GM21619 (cell line): Measurements from ENCODE around the gene GOLIM4.
A peak's percentile ranks its signal among the peaks of the same experiment; 100 is the strongest.

Source experiments
- ATAC-seq: cut with Tn5 transposase; IDR thresholded peaks from one replicate; pipeline ENCODE4 v1.9.1; 2021; ENCODE audit not compliant: unreplicated experiment

GOLIM4 gene

DNA sequence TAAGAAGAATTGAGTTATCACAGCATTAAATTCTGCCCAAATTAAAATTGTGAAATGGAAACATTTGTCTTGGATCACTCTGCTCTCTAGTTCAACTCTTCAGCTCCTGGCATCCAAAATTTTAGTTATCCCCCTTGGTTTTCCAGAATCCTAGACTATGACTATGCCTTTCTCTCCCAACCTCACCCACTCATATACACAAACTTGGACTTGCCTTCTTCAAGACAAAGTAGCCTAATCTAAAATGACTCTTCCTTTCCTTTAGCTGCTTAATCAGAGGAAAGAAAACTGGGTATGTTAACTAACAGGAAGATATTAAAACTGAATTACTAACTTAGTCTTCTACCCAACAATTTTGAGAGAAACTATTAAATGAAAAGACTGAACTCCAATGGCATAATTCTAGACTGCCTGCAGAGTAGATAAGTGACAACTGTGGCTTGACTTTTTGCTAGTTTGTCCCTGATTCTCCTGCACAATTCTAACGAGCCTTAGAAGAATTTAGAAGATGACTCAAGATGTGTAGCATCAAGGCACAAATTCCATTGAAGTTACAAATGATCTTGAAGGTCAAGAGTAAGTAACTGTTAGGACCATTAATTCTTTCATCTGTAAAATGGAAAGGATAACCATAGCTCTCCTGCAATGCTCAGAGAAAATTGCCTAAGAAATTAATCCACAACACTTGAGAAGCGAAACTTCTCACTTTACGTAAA, 5.2 kb upstream of the GOLIM4 start:
- no peak for ATAC-seq

DNA sequence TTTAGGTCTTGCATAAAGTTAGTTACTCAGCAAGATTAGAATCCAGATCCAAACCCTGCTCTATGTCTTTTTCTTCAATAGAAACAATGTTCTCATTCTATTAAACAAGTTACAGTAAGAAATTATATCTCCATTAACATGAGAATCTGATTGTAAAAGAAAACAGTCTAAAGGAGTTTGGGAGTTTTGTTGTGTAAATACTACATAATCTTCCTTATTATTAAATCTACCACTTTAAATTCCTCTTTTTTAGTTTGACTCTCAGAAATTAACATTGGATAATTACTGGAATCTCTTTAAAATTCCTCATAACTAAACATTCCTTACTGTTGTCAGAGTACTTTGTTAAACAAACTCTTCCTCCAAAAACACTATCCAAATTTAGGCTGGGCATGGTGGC, 1.7 kb upstream of the GOLIM4 start:
- no peak for ATAC-seq

DNA sequence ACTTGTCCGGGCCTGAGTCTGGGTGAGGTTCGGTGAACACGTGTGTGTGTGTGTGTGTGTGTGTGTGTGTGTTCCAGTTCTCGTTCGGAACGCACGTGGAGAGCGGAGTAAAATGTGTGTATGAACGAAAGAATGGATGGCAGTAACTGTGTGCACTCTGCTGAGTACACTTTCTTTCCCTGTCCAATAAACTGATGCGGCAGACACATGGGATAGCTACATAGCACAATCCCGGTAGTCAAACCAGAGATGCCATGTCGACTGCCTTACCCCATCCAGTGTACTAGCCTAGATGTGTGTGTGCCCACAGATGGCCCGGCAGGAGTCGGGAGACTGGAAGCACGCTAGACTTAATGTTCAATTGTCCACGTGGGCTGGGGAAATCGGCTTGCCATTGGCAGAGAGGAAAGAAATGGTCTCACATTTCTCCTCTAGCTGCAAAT, 507 bp upstream of the GOLIM4 start:
- ATAC-seq, result peak; percentile 2

DNA sequence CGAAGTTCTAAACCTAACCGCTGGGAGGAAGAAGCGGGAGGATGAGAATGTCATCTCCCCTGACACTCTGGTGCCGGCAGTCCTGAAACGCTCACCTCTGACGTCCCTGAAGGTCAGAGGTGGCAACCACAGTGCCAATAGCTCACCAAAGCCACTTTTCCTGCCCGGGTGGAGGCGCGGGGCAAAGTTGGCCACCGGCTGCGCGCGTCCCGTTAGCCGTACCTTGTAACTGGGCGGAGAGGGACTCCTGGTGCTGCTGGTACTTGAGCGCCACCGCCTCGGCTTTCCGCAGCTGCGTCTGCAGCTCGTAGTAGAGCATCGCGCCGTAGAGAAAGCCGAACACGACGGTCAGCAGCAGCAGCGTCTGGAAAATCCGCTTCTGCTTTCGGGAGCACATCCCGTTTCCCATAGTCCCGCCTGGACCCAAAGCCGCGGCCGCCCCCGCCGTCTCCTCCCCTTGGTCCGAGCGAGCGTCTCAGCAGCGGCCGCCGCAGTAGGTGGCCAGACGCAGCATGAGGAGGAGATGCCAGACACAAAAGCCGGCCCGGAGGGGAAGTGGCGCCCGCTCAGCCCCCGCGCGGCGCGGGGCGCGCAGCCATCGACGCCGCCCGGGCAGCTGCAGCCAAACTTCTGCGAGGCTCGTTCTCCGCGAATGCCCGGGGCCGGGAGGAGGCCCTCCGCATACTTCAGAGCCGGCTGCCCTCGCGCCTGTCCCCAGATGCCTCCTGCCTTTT, 680 bp downstream of the GOLIM4 start:
- ATAC-seq, result peak; percentile 40

DNA sequence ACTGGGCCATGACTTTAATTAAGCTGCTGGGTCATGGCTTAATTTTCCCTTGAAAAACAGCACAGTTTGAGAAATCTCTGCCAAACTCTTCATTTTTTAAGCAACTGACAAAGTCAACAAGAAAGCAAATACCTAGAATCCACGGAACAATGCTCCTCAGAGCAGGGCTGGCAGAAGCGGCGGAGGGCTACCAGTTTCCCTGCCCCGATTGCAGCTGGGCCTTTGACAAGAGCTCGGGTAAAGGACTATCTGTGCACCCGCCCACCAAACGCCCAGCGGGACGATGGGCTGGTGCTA, 1.2 kb downstream of the GOLIM4 start:
- ATAC-seq, result no peak

DNA sequence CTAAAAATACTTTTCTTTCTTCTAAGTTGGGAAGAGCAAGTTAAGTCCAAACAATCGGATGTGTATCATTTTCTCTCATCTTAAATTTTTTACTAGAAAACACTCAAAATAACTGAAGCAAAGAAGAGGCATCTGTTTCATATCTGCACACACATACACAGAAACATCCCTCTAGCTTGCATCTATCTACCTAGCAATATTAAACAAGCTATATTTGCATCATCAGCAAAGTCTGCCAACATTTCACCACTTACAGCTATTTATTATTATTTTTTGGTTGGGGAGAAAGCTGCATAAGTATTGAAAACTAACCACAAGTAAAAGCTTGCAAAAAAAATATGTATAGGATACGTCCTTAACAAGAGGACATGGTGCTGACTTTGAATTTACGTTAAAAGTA, 1.9 kb downstream of the GOLIM4 start:
- ATAC-seq, result no peak

- ATAC-seq, result no peak
Observed at GRCh38 chr3:168093229-168093628, 2.5 kb downstream of the GOLIM4 start.

DNA sequence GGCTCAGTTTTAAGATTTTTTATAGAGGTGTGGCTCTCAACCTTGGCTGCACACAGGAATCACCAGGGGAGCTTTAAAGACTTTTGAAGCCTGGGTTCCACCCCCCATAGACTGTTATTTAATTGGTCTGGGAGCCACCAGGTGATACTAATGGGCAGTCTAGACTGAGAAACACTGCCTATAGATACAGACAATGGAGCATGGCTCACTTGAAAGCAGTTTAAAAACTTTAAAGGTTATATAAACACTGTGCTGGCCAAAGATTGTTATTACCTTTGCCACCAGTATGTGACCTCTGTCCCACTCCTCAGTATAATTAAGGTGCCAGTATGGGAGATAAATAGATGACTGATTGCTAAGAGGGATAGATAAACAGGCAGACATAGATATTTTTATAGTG, 3.8 kb downstream of the GOLIM4 start:
- no peak for ATAC-seq

- ATAC-seq, result no peak
Observed at GRCh38 chr3:168091302-168091858, 4.3 kb downstream of the GOLIM4 start.

- ATAC-seq, result no peak
Observed at GRCh38 chr3:168090306-168091085, 5.2 kb downstream of the GOLIM4 start.

- no peak for ATAC-seq
Observed at GRCh38 chr3:168089179-168089771, 6.4 kb downstream of the GOLIM4 start.

GRCh38 chr3:168088106-168088720, 7.5 kb downstream of the GOLIM4 start:
- ATAC-seq, result peak; percentile 65

GRCh38 chr3:168087539-168087938, 8.2 kb downstream of the GOLIM4 start:
- ATAC-seq, result no peak

DNA sequence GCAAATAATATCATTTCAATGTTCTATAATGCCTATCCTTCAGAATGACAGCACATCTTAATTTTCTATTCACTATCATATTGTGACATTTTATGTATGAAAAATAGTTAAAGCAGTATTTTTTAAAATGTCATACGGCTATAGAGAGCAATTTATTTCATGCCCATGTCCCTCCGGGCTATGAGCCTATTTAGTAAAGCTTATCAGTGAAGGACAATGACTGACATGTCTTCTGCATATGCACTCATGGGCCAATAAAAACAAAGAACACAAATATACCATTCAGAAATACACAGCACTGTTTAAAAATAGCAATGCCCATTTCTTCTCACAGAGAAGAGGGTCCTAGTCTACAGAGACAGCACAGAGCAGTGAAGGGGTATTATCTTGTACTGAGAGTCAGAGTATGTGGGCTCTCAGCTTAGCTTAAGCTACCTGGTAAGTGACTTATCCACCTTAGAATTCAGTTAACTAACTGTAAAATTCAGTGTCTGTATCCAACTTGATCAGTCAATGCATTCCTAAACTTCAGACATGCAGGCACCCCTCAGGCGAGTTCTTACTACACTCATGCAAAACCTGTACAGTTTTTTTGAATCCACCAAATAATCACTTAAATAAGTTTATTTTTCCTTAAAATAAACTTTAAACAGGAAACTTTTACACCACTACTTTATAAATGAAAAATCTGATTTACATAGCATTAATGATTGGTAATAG, 9.0 kb downstream of the GOLIM4 start:
- ATAC-seq, result no peak

DNA sequence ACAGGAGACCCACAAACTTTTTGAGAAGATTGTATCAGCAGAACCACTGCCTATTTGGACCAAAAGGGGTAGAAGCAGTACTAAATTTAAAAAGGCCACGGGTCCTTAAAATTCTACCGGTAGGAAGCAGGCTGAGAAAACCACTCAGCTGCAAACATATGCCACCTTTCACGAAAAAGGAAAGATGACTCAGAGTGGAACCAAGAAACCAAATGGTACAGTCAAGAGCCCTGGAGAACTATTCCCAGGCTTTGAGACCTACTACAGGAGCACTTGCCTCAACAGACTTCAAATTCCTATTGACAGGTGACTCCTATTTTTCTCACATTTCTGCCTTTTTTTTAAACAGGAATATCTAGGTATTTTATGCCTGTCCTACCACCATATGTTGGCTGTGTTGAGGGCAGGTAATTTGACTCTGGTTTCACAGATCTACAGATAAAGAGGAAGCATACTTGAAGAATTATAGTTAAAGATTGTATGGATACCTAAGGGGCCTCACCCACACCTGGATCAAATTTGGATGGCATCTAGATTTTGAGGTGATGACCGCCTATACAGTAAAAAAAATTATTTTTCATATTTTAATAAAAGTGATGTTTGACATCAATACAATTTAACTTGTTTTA, 10.1 kb downstream of the GOLIM4 start:
- peak; percentile 60 for ATAC-seq

- ATAC-seq, result no peak
Observed at GRCh38 chr3:168083906-168084305, 11.8 kb downstream of the GOLIM4 start.

- no peak for ATAC-seq
Observed at GRCh38 chr3:168081856-168082255, 13.9 kb downstream of the GOLIM4 start.

GRCh38 chr3:168081171-168081771, 14.5 kb downstream of the GOLIM4 start:
- no peak for ATAC-seq

DNA sequence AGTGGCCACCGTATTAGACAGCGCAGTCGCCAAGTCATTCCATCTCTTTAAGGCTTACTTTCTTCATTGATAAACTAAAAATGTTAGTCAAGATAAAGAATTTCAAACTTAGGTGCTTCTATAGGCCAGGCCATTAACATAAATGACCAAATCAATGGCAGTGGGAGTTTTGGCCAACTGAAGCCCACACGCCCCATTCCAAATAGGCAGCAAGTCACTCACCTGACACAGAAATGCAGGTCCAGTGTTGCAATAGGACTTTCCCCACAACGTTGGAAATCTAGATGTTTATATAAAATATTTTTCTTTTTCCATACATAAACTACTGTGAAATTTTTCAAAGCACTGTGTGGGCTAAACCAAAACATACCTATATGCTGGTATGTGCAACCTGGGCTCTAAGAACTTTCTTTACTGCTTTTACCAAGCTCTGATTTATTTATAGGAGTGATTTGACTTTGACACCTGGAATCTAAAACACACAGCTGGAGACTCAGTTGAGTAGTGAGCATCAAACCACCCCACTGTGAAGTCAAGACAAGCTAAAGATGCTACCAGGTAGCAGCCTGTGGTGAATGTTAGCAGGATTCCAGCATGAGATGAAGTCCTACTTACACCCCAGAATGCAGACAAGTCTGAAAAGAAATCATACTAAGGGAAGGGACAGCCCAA, 15.1 kb downstream of the GOLIM4 start:
- ATAC-seq, result no peak
